GM18870 (cell line): ENCODE results near the gene COL18A1.

ENCODE experiments used
- ATAC-seq: cut with Tn5 transposase; IDR thresholded peaks from one replicate; pipeline ENCODE4 v1.9.1; 2021; ENCODE audit warnings: moderate library complexity; ENCODE audit not compliant: unreplicated experiment

Gene COL18A1

GRCh38 chr21:45454060-45454925 is 49.3 kb downstream of the COL18A1 start:
- ATAC-seq: no peak

- no peak for ATAC-seq
These were observed 50.1 kb downstream of the COL18A1 start for GRCh38 chr21:45454926-45455673.

- ATAC-seq: no peak
These were observed 51.0 kb downstream of the COL18A1 start for GRCh38 chr21:45455674-45456583.

GRCh38 chr21:45456584-45457160 is 51.7 kb downstream of the COL18A1 start:
- ATAC-seq: no peak

- ATAC-seq: no peak
These were observed 52.3 kb downstream of the COL18A1 start for GRCh38 chr21:45457161-45457831.

- no peak for ATAC-seq
These were observed 52.8 kb downstream of the COL18A1 start for GRCh38 chr21:45457832-45458172.

- no peak for ATAC-seq
These were observed 53.6 kb downstream of the COL18A1 start for GRCh38 chr21:45458281-45459170.

GRCh38 chr21:45459171-45460010 is 54.4 kb downstream of the COL18A1 start:
- no peak for ATAC-seq

- ATAC-seq: no peak
These were observed 55.1 kb downstream of the COL18A1 start for GRCh38 chr21:45460011-45460565.

- ATAC-seq: no peak
These were observed 55.8 kb downstream of the COL18A1 start for GRCh38 chr21:45460611-45461368.

- ATAC-seq: no peak
These were observed 56.4 kb downstream of the COL18A1 start for GRCh38 chr21:45461369-45461750.

- ATAC-seq: no peak
These were observed 56.9 kb downstream of the COL18A1 start for GRCh38 chr21:45461806-45462341.

GRCh38 chr21:45463871-45464270 is 58.9 kb downstream of the COL18A1 start:
- no peak for ATAC-seq

GRCh38 chr21:45464309-45464708 is 59.3 kb downstream of the COL18A1 start:
- ATAC-seq: no peak

- ATAC-seq: no peak
These were observed 60.1 kb downstream of the COL18A1 start for GRCh38 chr21:45465105-45465504.

- no peak for ATAC-seq
These were observed 60.8 kb downstream of the COL18A1 start for GRCh38 chr21:45465611-45466329.
